Aortic smooth muscle cell (primary cell): ENCODE measurements around the gene NPTX1. TPM values are rescaled to one million over a fixed set of nuclear protein-coding genes. Genes with fewer than 3 reads are reported as not detected.

Experiments used
- total RNA-seq: library from RNA; depleted of rRNA; stranded (reverse); fragments of >200 nt; gene quantifications from 2 replicates; pipeline ENCODE4 v1.2.3, GENCODE V29; 2014

NPTX1 gene, protein sequence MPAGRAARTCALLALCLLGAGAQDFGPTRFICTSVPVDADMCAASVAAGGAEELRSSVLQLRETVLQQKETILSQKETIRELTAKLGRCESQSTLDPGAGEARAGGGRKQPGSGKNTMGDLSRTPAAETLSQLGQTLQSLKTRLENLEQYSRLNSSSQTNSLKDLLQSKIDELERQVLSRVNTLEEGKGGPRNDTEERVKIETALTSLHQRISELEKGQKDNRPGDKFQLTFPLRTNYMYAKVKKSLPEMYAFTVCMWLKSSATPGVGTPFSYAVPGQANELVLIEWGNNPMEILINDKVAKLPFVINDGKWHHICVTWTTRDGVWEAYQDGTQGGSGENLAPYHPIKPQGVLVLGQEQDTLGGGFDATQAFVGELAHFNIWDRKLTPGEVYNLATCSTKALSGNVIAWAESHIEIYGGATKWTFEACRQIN
- total RNA-seq, result 95.9 and 163 TPM in 2 replicates

DNA sequence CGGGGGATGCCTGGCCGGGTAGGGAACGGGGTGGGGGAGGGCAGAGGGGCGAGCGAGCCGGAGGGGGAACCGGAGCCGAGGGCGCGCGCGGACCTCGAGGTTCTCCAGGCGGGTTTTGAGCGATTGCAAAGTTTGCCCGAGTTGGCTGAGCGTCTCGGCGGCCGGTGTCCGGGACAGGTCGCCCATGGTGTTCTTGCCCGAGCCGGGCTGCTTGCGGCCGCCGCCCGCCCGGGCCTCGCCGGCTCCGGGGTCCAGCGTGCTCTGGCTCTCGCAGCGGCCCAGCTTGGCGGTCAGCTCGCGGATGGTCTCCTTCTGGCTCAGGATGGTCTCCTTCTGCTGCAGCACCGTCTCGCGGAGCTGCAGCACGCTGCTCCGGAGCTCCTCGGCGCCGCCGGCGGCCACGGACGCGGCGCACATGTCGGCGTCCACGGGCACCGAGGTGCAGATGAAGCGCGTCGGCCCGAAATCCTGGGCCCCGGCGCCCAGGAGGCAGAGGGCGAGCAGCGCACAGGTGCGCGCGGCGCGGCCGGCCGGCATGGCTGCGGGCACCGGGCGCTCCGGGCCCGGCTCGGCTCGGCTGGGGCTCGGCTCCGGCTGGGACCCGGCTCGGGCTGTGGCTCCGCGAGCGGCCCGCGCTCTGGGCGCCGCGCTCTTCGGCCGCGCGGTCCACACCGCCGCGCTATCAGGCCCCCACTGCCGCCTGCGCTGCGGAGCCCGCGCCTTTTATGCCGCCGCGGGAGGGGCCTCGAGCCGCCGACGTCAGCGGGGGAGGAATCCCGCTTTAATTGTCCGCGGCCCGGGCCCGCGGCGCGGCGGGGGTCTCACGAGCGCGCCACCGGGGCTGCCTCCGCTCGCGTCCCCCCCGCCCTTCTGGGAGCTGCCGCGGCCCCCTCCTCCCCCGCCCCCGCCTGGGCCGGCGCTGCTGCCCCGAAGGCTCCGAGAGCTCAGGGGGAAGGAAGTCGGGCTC lies at the start of gene NPTX1:
Gene NPTX1, minus strand, starts transcription at position 698 of the 967 bp plus-strand sequence. Its CDS starts 161 bp downstream, at position 537.

Other genes starting within 250 kb of the NPTX1 start
- 107 and 125 TPM in 2 replicates for gene RNF213, start 215.8 kb downstream of the NPTX1 start, total RNA-seq
- gene ENDOV, start 61.4 kb downstream of the NPTX1 start, total RNA-seq, result 18.6 and 22.8 TPM in 2 replicates
- 18.6 and 20.8 TPM in 2 replicates for gene RPTOR, start 68.2 kb upstream of the NPTX1 start, total RNA-seq